Activated CD4-positive, CD25-positive, alpha-beta regulatory T cell (primary cell): ENCODE results near the gene GM2A.
"Not testable (repeated sequence)": the region's sequence is repeated elsewhere in the genome, so short reads cannot be mapped to it uniquely, and the experiment has no call there.

Experiments used
- DNase-seq, 4 experiments: peaks; one replicate each; lab custom pipeline; 2025; lab: John Stamatoyannopoulos, UW

The GM2A gene

DNA sequence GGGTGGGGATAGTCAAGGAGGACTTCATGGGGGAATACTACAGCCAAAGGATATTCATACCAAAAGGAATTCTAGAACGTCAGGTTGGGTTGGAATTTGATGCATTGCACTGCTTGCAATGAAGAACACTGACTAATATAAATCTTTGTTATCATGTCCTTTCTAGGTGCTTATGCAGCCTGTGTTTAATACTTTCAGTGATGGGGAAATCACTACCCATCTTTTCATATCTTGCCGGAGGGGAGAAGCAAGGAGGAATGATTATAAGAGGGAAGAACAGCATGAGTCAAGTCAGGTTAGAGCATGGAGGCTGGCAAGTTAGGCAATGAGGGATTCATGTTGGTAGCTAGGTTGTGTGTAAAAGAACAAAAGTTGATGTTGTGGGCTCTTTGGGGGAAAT, 24.0 kb upstream of the GM2A start:
- no peak for DNase-seq

DNA sequence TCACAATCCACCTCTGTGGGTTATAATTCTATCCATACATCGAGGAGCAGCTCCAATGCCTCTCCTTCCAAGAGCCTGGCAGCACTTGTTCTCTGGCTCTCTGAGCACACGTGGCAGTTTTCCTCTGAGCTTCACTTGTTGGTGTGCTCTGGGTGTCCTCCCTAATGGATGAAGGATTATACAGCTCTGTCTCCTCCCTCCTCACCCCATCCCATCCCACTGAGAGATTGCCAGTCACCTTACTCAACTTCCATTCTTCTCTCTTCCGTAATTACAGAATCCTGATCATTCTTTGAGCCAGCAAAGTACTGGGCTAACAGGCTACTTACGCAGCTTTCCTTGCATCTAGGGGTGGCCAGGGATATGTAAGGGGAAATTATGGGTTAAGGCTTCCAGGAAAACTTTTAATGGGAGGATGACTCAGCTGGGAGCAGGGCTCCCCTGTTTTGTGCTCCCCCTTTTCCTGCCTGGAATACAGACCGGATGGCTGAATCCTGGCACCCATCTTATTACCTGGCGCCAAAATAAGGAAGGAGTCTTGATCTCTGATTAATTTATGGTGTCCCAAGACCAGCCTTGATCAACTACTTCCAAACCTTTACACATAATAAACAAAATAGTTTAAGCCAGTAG, 22.8 kb upstream of the GM2A start:
- no peak for DNase-seq

DNA sequence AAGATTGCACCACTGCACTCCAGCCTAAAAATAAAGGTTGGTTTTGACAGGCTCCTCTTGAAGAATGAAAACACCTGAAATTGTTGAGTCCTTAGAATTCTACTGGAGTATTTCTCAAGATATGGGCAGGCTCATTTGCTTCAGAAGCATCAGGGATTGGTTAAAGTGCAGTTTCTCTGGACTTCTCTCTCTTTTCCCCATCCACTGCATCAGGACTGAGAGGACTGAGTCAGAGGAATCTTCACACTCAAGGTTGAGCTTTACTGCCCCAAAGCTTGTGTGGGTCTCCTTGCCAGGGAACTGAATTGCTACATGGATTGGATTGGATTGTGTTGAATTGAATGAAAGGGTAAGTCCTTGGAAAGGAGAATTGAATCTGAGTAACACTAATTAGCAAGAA, 21.6 kb upstream of the GM2A start:
- no peak for DNase-seq

DNA sequence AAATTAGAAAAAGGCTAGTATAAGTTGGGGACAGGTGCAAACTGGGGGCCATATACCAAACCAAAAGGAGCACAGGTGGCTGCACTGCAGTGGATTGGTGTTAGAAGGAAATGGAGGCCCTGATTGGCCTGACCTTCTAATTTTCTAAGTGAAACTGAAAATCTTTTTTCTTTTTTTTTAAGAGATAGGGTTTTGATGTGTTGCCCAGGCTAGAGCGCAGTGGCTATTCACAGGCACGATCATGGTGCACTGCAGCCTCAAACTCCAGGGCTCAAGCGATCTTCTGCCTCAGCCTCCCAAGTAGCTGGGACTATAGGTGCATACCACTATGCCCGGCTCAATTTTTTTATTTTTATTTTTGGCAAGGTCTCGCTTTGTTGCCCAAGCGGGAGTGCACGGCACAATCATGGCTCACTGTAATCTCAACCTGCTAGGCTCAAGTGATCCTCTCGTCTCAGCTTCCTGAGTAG, 19.3 kb upstream of the GM2A start:
- no peak for DNase-seq

DNA sequence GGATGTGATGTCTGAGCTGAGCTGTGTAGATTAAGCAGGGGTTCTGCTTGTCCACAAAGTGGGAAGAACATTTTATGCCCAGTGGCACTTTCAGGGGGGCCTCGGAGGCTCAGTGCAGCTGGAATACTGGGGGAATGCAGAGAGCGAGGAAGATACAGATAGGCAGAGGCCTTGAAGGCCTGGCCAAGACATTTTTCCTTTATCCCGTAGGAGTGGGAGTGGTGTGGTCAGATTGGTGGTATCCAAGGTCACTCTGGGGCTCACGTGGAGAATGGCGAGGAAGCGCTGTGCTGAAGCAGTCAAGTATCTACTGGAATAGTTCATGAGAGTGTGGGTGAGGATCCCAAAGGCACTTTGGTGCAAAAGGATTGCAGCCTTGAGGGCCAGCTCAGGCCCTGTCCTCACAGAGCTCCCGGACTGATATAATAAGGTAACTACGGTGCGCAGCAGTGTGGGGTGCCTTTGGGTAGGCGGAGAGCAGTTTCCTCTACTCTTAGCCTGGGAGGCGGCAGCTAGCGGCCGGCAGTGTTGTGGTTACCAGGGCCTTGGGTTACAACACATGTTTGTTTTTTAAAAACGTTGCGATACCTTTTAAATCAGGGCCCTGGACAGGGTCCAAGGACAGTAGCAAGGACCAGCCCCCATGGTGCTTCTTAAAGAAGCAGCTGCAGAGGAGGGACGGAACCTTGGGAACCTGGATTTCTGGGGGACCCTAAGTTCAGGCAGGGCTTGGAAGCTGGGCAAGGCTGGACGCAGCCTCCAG, 18.3 kb upstream of the GM2A start:
- no peak for DNase-seq

DNA sequence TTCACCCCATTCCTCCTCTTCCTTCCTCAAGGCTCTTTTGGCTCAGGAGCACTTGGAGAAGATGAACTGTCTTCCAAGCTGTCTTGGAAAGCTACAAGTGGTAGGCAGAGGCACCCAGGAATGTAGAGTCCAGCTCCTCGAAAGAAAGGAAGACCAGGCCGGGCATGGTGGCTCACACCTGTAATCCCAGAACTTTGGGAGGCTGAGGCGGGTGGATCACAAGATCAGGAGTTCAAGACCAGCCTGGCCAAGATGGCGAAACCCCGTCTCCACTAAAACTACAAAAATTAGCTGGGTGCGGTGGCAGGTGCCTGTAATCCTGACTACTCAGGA, 17.8 kb upstream of the GM2A start:
- DNase-seq: not testable (repeated sequence)

DNA sequence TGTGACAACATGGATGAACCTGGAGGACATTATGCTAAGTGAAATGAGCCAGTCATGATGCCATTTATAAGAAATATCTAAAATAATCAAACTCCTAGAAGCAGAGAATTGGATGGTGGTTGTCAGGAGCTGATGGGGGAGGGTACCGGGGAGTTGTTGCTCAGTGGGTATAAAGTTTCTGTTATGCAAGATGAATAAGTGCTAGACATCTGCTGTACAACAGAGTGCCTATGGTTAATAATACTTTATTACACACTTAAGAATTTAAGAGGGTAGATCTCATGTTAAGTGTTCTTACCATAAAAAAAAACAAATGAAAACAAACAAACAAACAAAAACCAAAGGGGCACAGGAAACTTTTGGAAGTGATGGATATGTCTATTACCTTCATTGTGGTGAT, 16.1 kb upstream of the GM2A start:
- no peak for DNase-seq

DNA sequence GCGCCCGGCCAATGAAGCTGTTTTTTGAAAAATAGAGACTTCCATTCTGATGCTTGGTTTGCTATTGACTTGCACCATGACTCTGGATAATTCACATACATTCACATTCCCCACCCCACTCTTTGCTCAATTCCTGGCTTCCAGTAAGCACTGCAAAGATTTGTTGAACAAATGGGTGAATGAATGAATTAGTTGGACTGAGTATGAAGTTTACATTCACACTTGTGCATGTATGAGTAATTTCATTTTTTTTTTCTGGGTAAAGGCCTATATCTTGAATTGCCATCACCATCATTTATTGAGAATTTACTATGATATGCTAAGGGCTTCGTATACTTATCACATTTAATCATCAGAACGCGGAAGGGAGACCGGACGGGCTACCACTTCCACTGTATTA, 15.3 kb upstream of the GM2A start:
- DNase-seq: no peak

DNA sequence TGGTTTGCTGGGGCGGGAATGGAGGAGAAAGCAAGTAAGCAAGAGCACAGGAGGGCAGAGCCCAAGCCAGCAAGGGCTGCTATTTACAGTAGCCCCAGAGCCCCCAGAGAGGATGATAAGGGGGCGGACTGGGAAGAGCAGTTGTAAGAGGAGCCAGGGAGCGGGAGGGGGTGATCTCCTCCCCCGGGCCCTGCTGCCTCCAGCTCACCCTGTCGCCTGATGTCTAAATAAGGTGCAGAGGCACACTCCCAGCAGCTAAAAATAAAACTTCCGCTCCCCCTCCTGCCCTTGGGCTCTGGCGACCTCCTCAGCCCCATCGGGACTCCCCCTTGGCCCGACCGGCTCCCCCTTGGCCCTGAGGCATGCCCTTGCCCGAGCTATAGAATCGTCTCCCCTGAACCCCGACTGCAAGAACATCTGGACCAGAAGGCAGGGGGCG, 14.7 kb upstream of the GM2A start:
- no peak for DNase-seq

DNA sequence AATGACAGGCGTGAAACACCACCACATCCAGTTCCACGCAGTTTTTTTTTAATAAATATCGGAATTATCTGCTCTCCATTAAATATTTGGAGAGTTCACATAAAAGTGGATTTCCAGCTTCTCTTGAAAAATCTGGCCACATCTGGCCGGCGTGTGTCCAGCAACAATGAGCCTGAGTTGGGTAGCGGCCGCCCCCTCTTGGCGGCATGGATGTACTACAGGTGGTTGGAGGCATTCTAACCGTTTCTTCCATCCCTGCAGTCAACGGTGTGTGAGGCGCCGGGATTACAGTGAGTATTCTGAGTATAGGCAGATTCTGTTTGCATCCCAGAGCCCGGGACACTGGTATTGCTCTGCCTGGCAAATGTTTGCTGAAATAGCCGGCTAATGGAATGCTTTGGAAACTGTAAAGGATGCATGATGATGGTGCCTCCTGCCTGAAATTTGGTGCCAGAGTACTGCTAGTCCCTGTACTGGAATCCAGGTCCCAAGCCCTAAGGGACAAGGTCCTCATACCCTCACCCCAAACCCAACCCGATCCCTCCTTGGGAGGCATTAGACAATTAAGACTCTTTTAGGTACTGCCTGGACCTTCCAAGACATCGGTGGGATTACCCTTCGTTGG, 13.6 kb upstream of the GM2A start:
- peak in 2 of 4 experiments; percentile 16 to 47 for DNase-seq

DNA sequence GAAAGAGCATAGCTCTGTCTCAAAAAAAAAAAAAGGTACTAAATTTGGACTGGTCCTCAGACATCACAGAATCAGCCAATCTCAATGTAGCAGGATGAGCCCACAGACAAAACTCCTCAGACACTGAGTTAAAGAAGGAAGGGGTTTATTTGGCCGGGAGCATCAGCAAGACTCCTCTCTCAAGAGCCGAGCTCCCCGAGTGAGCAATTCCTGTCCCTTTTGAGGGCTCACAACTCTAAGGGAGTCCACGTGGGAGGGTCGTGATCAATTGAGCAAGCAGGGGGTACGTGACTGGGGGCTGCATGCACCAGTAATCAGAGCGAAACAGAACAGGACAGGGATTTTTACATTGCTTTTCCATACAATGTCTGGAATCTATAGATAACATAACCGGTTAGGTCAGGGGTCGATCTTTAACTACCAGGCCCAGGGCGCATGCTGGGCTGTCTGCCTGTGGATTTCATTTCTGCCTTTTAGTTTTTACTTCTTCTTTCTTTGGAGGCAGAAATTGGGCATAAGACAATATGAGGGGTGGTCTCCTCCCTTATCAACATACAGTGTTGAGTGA, 12.6 kb upstream of the GM2A start:
- DNase-seq: not testable (repeated sequence)

DNA sequence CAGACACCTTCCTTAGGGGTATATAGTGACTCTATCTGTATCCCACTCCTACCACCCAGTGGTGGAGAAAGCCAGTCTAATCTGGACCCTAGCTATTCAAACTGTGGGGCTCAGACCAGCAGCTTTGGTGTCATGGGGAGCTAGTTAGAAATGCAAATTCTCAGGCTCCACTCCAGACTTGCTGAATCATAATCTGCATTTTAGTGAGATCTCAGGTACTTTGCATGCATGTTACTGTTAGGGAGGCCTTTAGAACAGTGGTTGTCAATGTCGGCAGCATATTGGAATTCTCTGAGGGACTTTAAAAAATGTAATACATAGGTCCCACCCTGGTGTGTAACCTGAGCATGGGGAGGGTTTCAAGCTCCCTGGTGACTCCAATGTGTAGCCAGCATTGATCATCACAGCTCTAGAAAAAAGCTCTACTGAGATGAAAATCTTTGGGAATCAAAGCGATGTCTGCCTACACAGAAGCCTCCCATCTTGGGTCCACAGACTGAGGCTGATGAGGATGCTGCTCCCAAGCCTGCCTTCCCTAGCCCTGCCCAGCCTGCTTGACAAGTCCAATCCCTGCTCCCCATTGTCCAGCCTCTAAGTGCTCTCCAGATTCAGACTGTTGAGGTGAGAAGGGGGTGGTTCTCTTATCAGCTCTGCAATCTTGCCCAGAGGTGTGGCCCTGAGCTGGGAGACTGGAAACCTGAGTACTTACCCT, 11.9 kb upstream of the GM2A start:
- DNase-seq: no peak

DNA sequence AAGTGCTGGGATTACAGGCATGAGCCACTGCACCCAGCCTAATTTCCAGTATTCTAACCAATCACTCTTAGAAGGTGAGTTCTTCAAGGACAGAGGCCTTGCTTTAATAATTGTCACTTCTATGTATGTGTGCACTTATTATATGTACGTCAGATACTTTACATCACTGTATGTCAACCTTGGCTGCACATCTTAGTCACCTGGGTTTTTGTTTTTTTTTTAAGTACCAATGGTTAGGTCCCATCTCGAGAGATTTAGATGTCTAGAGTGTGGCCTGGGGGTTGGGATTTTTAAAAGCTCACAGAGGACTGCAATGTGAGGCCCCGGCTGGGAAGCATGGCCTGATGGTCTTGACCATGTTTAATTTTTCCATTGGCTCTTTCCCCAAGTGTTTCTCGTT, 9.9 kb upstream of the GM2A start:
- no peak for DNase-seq

DNA sequence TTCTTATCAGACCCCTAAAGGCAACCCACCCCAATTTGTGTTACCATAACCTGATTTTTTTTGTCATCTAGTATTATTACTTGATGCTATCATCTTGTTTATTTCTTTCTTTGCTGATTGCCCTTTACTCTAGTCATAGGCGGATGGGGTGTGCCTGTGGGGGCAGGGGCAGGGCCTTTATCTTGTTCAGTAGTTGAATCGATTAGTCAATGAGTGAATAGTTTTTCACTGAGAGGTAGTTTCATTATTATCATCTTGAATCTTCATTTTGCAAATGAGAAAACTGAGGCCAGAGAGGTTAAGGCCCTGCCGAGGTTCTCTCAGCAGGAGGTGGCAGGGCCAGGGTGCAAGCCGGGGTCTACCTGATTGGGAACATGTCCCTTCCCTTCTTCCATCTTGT, 9.4 kb upstream of the GM2A start:
- DNase-seq: peak in 2 of 4 experiments; percentile 3 to 9

DNA sequence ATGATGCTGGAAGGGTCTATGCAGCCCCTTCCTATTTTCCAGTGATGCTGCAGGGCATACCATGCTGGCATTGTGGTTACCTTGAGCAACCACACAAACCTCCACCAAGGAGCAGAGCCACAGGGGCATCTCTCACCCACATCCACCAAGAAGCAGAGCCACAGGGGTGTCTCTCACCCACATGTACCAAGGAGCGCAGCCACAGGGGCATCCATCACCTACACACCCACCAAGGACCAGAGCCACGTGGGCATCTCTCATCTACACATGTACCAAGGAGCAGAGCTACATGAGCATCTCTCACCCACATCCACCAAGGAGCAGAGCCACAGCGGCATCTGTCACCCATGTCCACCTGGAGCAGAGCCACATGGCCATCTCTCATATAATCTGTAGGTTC, 8.8 kb upstream of the GM2A start:
- DNase-seq: no peak

DNA sequence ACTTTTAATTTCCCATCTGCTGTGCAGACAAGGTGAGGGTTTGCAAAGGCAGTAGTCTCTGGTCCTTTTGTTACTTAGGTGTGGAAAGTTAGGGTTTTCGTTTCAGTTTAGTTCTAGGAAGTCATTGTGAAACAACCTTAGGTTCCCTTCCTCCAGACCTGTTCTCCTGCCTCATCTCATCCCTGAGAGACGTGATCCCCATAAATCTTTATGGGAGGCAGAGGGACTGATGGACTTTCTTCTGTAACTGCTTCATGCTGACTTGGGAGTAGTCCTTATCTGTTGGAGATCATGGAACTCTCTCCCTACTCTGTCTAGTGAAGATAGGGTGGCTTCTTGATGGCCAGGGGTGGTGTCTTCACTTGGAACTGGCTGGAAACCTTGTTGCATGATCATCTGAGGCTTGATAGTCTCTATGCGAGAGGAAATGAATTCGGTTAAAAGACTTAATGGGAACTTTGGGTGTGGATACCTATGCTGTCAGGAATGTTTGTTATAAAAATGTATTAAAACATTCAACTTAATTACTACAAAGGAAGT, 7.2 kb upstream of the GM2A start:
- DNase-seq: no peak

DNA sequence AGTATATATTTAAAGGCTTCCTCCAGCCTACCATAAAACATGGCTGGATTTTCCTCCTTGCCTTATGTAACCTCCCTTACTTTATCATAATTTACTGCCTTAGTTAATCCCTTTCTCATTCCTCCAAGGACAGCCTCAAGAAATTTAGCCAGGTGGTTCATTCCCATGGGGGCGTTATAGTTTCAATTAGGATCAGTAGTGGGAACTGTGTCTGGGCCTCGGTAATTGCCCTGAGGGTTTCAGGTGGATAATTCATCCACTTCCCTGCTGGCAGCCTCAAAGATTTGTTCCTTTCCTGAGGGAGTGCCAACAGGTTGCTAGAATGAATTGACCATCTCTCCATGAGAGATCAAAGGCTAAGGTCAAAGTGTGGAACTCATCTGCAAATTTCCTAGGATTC, 4.3 kb upstream of the GM2A start:
- DNase-seq: no peak

DNA sequence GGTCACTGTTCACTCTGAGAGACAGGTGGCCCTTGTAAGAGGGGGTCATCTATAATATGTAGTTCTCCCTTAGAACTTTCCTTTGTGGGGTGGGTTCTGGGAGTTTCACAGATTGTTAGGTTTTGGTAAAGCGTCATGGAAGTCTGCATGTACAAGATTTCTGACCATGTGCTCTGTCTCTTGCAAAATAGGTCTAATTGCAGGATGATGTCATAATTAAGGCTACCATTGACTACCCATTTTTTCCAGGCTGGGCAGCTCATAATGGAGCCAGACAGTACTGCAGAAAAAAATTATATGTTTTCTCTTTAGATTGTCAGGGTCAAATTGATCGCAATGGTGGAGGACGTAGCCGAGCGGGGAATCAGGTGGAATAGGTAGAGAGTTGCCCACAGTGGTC, 3.7 kb upstream of the GM2A start:
- DNase-seq: no peak

DNA sequence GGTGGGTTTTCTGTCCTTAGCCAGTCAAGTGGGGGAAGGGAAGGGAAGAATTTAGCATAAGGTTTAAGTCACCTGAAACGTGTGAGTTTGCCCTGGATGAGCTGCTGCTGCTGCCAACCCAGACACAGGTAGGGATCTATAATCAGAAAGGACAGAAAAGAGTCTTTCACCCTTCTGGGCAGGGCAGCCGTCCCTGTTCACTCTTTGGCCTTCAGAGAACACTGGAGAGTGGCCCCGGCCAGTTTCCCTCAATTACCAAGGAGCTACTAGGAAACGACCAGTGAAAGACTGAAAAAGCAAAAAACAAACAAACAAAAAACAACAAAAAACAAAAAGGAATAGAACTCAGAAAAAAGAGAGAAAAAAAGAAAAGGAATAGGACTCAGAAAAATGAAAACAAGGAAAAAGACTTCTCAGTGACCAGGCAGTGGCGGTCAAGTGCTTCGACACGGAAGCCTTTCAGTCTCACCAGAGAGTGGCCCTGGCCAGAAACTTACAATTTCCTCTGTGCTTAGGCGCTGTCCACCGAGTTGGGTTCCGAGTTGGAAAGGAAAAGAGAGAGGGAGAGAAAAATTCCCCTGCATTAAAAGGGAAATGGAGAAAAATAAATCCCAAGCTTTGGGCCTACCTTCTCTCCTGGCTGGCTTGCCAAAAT, 2.5 kb upstream of the GM2A start:
- no peak for DNase-seq

DNA sequence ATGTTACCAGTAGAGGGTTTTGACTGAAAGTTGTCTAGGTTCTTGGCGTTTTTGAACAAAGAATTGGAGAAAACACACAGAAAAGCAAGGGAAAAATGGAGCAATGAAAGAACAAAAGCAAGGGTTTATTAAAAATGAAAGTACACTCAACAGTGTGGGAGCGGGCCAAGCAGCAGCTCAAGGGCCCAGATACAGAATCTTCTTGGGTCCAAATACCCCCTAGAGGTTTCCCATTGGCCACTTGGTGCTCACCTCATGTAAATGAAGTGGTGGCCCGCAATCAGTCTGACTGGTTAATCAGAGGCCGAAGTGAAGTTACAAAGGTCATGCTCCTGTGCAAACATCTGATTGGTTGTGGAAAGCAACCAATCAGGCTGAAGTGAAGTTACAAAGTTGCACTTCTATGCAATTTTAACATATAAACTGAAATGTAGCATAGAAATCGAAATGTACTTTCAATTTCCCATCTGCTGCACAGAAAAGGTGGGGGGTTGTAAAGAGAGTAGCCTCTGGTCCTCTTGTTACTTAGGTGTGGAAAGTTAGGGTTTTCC, 1.9 kb upstream of the GM2A start:
- no peak for DNase-seq

DNA sequence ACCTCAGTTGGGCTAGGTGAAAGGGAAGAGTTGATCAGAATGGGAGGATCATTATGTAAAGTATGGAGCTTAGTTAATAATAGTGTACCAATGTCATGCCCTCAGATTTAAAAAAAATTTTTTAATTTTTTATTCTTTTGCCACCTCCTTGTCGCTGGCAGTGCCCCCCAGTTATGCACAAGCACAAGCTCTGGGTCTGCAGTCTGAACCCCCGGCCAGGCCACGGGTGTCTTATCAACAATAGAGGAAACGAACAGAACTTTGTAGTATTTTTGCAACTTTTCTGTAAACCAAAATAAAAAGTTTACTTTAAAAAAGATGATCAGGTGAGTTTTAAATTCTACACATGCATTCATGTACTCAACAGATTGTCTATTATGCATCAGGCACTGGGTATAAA, 1.4 kb upstream of the GM2A start:
- no peak for DNase-seq
